ENCODE data around the gene KDM4F. TPM values are rescaled to one million over a fixed set of nuclear protein-coding genes. Genes with fewer than 3 reads are reported as not detected.

The KDM4F gene
- total and polyA plus RNA-seq, 2 donors (not counting 1 experiment from before 2014, with no cell fraction given) = not detected

DNA sequence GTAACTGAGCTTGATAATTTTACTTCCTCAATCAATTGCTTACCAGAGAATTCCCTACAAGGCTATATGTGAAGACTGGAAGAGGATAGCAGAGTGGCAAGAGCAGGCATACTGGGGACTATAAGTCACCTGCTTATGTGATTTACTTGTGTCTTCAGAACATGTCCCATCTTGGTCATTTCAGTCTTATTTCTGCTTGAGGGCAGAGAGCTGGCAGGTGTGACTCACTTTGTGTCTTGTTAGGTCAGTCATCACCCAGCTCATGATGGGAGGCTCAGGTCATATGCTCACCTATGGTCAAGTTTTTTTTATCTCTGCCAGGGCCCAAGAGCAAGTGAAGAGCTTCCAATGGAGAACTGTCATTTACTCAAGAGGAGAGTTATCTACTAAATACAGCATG is 23.7 kb downstream of the KDM4F start:
- peaks cover 11% of the 10 kb centered on the region for H3K4me1 ChIP-seq (ENCODE audit: control insufficient read depth, extremely low read depth, insufficient read depth, low read length)
- peaks cover 10% of the 10 kb centered on the region for H3K79me2 ChIP-seq (ENCODE audit: control insufficient read depth, insufficient read depth, low read length)
- H3K4me3 ChIP-seq (replicated peaks in 1 of 4; ENCODE audit: control extremely low read depth in 1 of 4, insufficient read depth in 1 of 4, low read depth in 3 of 4, low read length in 4 of 4) = no peak overlapping the region
- H3K27me3 ChIP-seq (ENCODE audit: control insufficient read depth, insufficient read depth, low read length) = no peaks in the 10 kb centered on the region
- no peak overlapping the region for H3K9ac ChIP-seq (ENCODE audit: insufficient read depth, low read length)
- H3K9me3 ChIP-seq (ENCODE audit: control insufficient read depth, insufficient read depth, low read depth, low read length) = no peaks in the 10 kb centered on the region
- no peak overlapping the region for H3K4me2 ChIP-seq (ENCODE audit: extremely low read depth, insufficient read depth, low read length)
- H2AFZ ChIP-seq (ENCODE audit: low read length) = no peak overlapping the region
- TF ChIP-seq, protein P1, sequence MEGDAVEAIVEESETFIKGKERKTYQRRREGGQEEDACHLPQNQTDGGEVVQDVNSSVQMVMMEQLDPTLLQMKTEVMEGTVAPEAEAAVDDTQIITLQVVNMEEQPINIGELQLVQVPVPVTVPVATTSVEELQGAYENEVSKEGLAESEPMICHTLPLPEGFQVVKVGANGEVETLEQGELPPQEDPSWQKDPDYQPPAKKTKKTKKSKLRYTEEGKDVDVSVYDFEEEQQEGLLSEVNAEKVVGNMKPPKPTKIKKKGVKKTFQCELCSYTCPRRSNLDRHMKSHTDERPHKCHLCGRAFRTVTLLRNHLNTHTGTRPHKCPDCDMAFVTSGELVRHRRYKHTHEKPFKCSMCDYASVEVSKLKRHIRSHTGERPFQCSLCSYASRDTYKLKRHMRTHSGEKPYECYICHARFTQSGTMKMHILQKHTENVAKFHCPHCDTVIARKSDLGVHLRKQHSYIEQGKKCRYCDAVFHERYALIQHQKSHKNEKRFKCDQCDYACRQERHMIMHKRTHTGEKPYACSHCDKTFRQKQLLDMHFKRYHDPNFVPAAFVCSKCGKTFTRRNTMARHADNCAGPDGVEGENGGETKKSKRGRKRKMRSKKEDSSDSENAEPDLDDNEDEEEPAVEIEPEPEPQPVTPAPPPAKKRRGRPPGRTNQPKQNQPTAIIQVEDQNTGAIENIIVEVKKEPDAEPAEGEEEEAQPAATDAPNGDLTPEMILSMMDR (conservative IDR thresholded peaks at IDR 0.05 in 1 of 2, IDR thresholded peaks at IDR 0.05 in 1 of 2; ENCODE audit: low read depth in 1 of 2, low read length in 2 of 2) = no peak
- TF ChIP-seq EZH2 (IDR thresholded peaks at IDR 0.05; ENCODE audit: low read length, missing control alignments) = no peak
- H3K27ac ChIP-seq (ENCODE audit: insufficient read depth, low read length) = no peak overlapping the region
- DNase-seq (ENCODE audit: low read depth in 2 of 2) = no peak
- no peaks in the 10 kb centered on the region for H4K20me1 ChIP-seq (ENCODE audit: control insufficient read depth, extremely low read depth, insufficient read depth, low read length)
- no peaks in the 10 kb centered on the region for H3K36me3 ChIP-seq (ENCODE audit: control insufficient read depth, insufficient read depth, low read length)

DNA sequence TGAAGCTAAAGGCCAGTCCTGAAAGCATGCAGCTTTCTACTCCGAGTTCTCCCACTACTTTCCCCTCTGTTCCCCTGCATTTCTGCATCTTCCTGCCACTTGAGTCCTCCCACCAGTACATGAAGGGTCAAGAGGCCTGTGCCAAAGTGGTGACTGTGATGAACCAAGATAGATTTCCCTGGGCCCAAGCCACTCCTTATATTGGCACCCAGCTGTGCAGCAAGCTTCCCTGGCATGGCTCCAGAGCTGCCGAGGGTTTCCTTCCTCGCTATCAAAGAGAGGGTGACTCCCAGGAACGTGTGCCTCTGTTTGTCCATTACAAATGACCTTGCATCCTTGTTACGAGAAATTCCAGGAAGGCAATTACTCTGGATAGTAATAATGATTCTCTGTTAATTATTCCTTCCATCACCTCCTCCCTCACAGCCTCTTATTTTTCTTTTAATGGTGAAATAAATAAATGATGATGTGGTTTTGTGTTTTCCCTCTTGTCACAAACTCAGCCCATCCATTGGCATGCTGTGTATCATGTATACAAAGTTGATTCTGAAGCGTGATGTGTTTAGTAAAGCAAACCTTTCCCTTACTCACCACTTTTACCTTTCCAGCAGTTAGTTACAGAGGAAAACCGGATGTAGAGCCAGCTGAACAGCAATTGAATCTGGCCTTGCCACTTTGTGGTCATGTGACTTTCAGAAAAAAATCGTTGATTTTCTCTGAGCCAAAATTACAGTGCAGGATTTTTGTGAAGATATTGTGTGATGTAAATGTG is 25.8 kb downstream of the KDM4F start:
- H3K27me3 ChIP-seq (ENCODE audit: control insufficient read depth, insufficient read depth, low read length) = no peaks in the 10 kb centered on the region
- DNase-seq (ENCODE audit: low read depth in 2 of 2) = peak in 1 of 2 donors; percentile 38
- H3K4me2 ChIP-seq (ENCODE audit: extremely low read depth, insufficient read depth, low read length) = no peak overlapping the region
- H3K27ac ChIP-seq (ENCODE audit: insufficient read depth, low read length) = no peak overlapping the region
- H3K9ac ChIP-seq (ENCODE audit: insufficient read depth, low read length) = no peak overlapping the region
- no peaks in the 10 kb centered on the region for H4K20me1 ChIP-seq (ENCODE audit: control insufficient read depth, extremely low read depth, insufficient read depth, low read length)
- H3K9me3 ChIP-seq (ENCODE audit: control insufficient read depth, insufficient read depth, low read depth, low read length) = no peaks in the 10 kb centered on the region
- H3K79me2 ChIP-seq (ENCODE audit: control insufficient read depth, insufficient read depth, low read length) = peaks cover 2% of the 10 kb centered on the region
- no peak overlapping the region for H3K4me3 ChIP-seq (replicated peaks in 1 of 4; ENCODE audit: control extremely low read depth in 1 of 4, insufficient read depth in 1 of 4, low read depth in 3 of 4, low read length in 4 of 4)
- peaks cover 8% of the 10 kb centered on the region for H3K4me1 ChIP-seq (ENCODE audit: control insufficient read depth, extremely low read depth, insufficient read depth, low read length)
- H2AFZ ChIP-seq (ENCODE audit: low read length) = no peak overlapping the region
- TF ChIP-seq, protein P1 (conservative IDR thresholded peaks at IDR 0.05 in 1 of 2, IDR thresholded peaks at IDR 0.05 in 1 of 2; ENCODE audit: low read depth in 1 of 2, low read length in 2 of 2) = no peak
- no peak for TF ChIP-seq EZH2 (IDR thresholded peaks at IDR 0.05; ENCODE audit: low read length, missing control alignments)
- no peaks in the 10 kb centered on the region for H3K36me3 ChIP-seq (ENCODE audit: control insufficient read depth, insufficient read depth, low read length)

DNA sequence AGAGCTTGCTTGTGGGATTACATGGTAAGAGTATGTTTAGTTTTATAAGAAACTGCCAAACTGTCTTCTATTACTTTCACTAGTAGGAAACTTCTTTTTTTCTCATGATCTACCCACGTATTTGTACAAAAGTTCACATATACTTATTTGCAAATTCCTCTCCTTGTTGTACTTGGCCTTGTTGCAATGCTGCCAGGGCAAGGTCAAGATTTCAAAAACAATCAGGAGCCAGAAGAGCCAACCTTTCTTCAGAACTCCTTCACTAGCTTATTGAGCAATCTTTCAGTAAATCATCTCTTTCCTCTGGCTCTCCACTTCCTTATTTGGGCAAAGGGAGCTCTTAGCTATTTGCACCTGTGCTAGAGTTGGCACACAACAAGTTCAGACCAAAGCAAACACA is 27.2 kb downstream of the KDM4F start:
- TF ChIP-seq, protein P1 (conservative IDR thresholded peaks at IDR 0.05 in 1 of 2, IDR thresholded peaks at IDR 0.05 in 1 of 2; ENCODE audit: low read depth in 1 of 2, low read length in 2 of 2) = no peak
- no peak for TF ChIP-seq EZH2 (IDR thresholded peaks at IDR 0.05; ENCODE audit: low read length, missing control alignments)
- H3K4me2 ChIP-seq (ENCODE audit: extremely low read depth, insufficient read depth, low read length) = no peak overlapping the region
- no peak overlapping the region for H3K27ac ChIP-seq (ENCODE audit: insufficient read depth, low read length)
- no peaks in the 10 kb centered on the region for H4K20me1 ChIP-seq (ENCODE audit: control insufficient read depth, extremely low read depth, insufficient read depth, low read length)
- H3K79me2 ChIP-seq (ENCODE audit: control insufficient read depth, insufficient read depth, low read length) = no peaks in the 10 kb centered on the region
- H2AFZ ChIP-seq (ENCODE audit: low read length) = no peak overlapping the region
- H3K27me3 ChIP-seq (ENCODE audit: control insufficient read depth, insufficient read depth, low read length) = no peaks in the 10 kb centered on the region
- H3K9me3 ChIP-seq (ENCODE audit: control insufficient read depth, insufficient read depth, low read depth, low read length) = no peaks in the 10 kb centered on the region
- no peak overlapping the region for H3K4me3 ChIP-seq (replicated peaks in 1 of 4; ENCODE audit: control extremely low read depth in 1 of 4, insufficient read depth in 1 of 4, low read depth in 3 of 4, low read length in 4 of 4)
- no peak overlapping the region for H3K9ac ChIP-seq (ENCODE audit: insufficient read depth, low read length)
- DNase-seq (ENCODE audit: low read depth in 2 of 2) = peak; percentile 87 to 98
- no peaks in the 10 kb centered on the region for H3K36me3 ChIP-seq (ENCODE audit: control insufficient read depth, insufficient read depth, low read length)
- H3K4me1 ChIP-seq (ENCODE audit: control insufficient read depth, extremely low read depth, insufficient read depth, low read length) = peaks cover 8% of the 10 kb centered on the region

Data from fibroblast of lung (primary cell).